ENCODE results near the gene ZBED4. TPM values are rescaled to one million over a fixed set of nuclear protein-coding genes. Genes with fewer than 3 reads are reported as not detected.

Gene ZBED4
- total and polyA plus RNA-seq, 2 experiments from 2014 or later: 8.5 to 31.9 TPM

DNA sequence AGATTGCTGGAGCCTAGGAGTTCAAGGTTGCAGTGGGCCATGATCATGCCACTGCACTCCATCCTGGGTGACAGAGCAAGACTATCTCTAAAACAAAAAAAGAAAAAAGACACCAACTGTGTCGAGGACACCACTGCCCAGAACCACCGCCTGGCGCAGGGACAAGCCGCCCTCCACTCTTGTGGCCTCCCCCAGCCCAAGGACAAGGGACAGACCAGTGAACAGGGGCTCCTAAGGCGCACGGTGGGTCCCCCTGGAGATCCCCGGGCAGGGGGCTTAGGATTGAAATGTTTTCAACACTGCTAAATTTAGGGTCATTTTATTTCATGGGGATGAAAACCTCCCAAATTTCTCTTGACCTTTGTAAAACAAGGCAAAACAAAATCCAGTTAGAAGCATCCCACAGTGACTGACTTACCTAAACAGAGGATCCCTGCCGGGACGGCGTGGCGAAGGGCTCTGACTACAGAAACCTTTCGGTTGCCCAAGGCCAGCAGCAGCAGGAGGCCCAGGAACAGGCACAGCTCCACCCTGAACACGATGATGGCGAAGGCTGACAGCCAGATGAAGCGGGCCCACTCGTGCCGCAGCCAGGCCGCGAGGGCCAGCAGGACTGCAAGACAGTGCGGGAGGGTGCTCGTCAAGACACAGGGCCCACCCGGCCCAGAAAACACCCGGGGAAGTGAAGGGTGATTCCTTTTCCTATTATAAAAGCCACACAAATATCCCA is 56.0 kb downstream of the ZBED4 start (continued):
- TF ChIP-seq, protein P1, sequence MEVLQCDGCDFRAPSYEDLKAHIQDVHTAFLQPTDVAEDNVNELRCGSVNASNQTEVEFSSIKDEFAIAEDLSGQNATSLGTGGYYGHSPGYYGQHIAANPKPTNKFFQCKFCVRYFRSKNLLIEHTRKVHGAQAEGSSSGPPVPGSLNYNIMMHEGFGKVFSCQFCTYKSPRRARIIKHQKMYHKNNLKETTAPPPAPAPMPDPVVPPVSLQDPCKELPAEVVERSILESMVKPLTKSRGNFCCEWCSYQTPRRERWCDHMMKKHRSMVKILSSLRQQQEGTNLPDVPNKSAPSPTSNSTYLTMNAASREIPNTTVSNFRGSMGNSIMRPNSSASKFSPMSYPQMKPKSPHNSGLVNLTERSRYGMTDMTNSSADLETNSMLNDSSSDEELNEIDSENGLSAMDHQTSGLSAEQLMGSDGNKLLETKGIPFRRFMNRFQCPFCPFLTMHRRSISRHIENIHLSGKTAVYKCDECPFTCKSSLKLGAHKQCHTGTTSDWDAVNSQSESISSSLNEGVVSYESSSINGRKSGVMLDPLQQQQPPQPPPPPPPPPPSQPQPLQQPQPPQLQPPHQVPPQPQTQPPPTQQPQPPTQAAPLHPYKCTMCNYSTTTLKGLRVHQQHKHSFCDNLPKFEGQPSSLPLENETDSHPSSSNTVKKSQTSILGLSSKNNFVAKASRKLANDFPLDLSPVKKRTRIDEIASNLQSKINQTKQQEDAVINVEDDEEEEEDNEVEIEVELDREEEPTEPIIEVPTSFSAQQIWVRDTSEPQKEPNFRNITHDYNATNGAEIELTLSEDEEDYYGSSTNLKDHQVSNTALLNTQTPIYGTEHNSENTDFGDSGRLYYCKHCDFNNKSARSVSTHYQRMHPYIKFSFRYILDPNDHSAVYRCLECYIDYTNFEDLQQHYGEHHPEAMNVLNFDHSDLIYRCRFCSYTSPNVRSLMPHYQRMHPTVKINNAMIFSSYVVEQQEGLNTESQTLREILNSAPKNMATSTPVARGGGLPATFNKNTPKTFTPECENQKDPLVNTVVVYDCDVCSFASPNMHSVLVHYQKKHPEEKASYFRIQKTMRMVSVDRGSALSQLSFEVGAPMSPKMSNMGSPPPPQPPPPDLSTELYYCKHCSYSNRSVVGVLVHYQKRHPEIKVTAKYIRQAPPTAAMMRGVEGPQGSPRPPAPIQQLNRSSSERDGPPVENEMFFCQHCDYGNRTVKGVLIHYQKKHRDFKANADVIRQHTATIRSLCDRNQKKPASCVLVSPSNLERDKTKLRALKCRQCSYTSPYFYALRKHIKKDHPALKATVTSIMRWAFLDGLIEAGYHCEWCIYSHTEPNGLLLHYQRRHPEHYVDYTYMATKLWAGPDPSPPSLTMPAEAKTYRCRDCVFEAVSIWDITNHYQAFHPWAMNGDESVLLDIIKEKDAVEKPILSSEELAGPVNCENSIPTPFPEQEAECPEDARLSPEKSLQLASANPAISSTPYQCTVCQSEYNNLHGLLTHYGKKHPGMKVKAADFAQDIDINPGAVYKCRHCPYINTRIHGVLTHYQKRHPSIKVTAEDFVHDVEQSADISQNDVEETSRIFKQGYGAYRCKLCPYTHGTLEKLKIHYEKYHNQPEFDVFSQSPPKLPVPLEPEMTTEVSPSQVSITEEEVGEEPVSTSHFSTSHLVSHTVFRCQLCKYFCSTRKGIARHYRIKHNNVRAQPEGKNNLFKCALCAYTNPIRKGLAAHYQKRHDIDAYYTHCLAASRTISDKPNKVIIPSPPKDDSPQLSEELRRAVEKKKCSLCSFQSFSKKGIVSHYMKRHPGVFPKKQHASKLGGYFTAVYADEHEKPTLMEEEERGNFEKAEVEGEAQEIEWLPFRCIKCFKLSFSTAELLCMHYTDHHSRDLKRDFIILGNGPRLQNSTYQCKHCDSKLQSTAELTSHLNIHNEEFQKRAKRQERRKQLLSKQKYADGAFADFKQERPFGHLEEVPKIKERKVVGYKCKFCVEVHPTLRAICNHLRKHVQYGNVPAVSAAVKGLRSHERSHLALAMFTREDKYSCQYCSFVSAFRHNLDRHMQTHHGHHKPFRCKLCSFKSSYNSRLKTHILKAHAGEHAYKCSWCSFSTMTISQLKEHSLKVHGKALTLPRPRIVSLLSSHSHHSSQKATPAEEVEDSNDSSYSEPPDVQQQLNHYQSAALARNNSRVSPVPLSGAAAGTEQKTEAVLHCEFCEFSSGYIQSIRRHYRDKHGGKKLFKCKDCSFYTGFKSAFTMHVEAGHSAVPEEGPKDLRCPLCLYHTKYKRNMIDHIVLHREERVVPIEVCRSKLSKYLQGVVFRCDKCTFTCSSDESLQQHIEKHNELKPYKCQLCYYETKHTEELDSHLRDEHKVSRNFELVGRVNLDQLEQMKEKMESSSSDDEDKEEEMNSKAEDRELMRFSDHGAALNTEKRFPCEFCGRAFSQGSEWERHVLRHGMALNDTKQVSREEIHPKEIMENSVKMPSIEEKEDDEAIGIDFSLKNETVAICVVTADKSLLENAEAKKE (CRISPR knock-in tag; IDR thresholded peaks at IDR 0.05): no peak
- TF ChIP-seq CREB1 (CRISPR knock-in tag; IDR thresholded peaks at IDR 0.05; ENCODE audit: low read depth): no peak
- no peak for TF ChIP-seq JUNB (IDR thresholded peaks at IDR 0.05; ENCODE audit: unreplicated experiment)
- no peak for TF ChIP-seq POLR2AphosphoS5 (IDR thresholded peaks at IDR 0.05; ENCODE audit: low read depth)
- TF ChIP-seq, protein P2, sequence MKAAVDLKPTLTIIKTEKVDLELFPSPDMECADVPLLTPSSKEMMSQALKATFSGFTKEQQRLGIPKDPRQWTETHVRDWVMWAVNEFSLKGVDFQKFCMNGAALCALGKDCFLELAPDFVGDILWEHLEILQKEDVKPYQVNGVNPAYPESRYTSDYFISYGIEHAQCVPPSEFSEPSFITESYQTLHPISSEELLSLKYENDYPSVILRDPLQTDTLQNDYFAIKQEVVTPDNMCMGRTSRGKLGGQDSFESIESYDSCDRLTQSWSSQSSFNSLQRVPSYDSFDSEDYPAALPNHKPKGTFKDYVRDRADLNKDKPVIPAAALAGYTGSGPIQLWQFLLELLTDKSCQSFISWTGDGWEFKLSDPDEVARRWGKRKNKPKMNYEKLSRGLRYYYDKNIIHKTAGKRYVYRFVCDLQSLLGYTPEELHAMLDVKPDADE (IDR thresholded peaks at IDR 0.05): no peak
- no peak for TF ChIP-seq EZH2 (IDR thresholded peaks at IDR 0.05; ENCODE audit: low read depth, unreplicated experiment)
- TF ChIP-seq ZNF331 (CRISPR knock-in tag; IDR thresholded peaks at IDR 0.05; ENCODE audit: low read depth): no peak
- TF ChIP-seq NANOG (IDR thresholded peaks at IDR 0.05; ENCODE audit: borderline replicate concordance): no peak
- TF ChIP-seq ZNF114 (CRISPR knock-in tag; IDR thresholded peaks at IDR 0.05): no peak
- no peak for TF ChIP-seq STAT1 (IDR thresholded peaks at IDR 0.05; ENCODE audit: unreplicated experiment)
